GM23248 (cell line): ENCODE data around the gene OR5AN1. TPM values are rescaled to one million over a fixed set of nuclear protein-coding genes. Genes with fewer than 3 reads are reported as not detected.
"Not testable (repeated sequence)": the region's sequence is repeated elsewhere in the genome, so short reads cannot be mapped to it uniquely, and the experiment has no call there.

Experiments used
- DNase-seq: peaks from one replicate; pipeline ENCODE4 v3.0.0-alpha.2; 2015
- H2AFZ ChIP-seq: fragments of 200-600 bp; sonication (generic); 2 replicates; pipeline ENCODE4 v1.6.1; 2016; ENCODE audit warnings: antibody characterized with exemption
- H3F3A ChIP-seq: fragments of 200-600 bp; sonication (generic); 2 replicates; pipeline ENCODE4 v1.6.1; 2016; ENCODE audit warnings: mild to moderate bottlenecking, antibody characterized with exemption, mixed run types; ENCODE audit not compliant: insufficient read depth
- H3K27ac ChIP-seq: fragments of 200-600 bp; sonication (generic); 2 replicates; pipeline ENCODE4 v1.5.1; 2016; ENCODE audit warnings: mild to moderate bottlenecking
- H3K27me3 ChIP-seq: fragments of 200-600 bp; sonication (generic); replicated peaks from 2 replicates; pipeline ENCODE4 v1.6.1; 2016; ENCODE audit warnings: mild to moderate bottlenecking; ENCODE audit not compliant: insufficient read depth
- H3K36me3 ChIP-seq: fragments of 200-600 bp; sonication (generic); 2 replicates; pipeline ENCODE4 v1.6.1; 2016; ENCODE audit warnings: low read depth, mild to moderate bottlenecking
- H3K4me1 ChIP-seq: fragments of 200-600 bp; sonication (generic); 2 replicates; pipeline ENCODE4 v1.6.1; 2016; ENCODE audit warnings: mild to moderate bottlenecking; ENCODE audit not compliant: insufficient read depth
- H3K4me2 ChIP-seq: fragments of 200-600 bp; sonication (generic); one replicate; pipeline ENCODE4 v1.6.1; 2016; ENCODE audit warnings: mild to moderate bottlenecking; ENCODE audit not compliant: unreplicated experiment
- H3K4me3 ChIP-seq: fragments of 200-600 bp; sonication (generic); 2 replicates; pipeline ENCODE4 v1.5.1; 2016; ENCODE audit warnings: mild to moderate bottlenecking
- H3K79me2 ChIP-seq: fragments of 200-600 bp; sonication (generic); 2 replicates; pipeline ENCODE4 v1.6.1; 2016; ENCODE audit warnings: mild to moderate bottlenecking; ENCODE audit not compliant: insufficient read depth
- H3K9ac ChIP-seq: fragments of 200-600 bp; sonication (generic); 2 replicates; pipeline ENCODE4 v1.6.1; 2016; ENCODE audit warnings: mild to moderate bottlenecking
- H3K9me2 ChIP-seq: fragments of 200-600 bp; sonication (generic); 2 replicates; pipeline ENCODE4 v1.6.1; 2016; ENCODE audit warnings: mixed run types, mild to moderate bottlenecking, moderate library complexity; ENCODE audit not compliant: insufficient read depth
- H3K9me3 ChIP-seq: fragments of 200-600 bp; sonication (generic); one replicate; pipeline ENCODE4 v1.6.1; 2017; ENCODE audit warnings: low read depth
- H4K20me1 ChIP-seq: fragments of 200-600 bp; sonication (generic); 2 replicates; pipeline ENCODE4 v1.6.0; 2016; ENCODE audit not compliant: insufficient read depth
- EZH2 ChIP-seq: fragments of 200-600 bp; sonication (generic); IDR thresholded peaks from 2 replicates; pipeline ENCODE4 v1.6.1; 2018; ENCODE audit warnings: antibody characterized with exemption, mild to moderate bottlenecking; ENCODE audit not compliant: insufficient read depth, poor library complexity, severe bottlenecking
- EZH2phosphoT487 ChIP-seq: fragments of 200-600 bp; sonication (generic); IDR thresholded peaks from 2 replicates; pipeline ENCODE4 v1.6.1; 2018; ENCODE audit warnings: antibody characterized with exemption, moderate library complexity, mild to moderate bottlenecking, low read depth; ENCODE audit not compliant: insufficient read depth
- WGBS, 2 experiments: methylation state at CpG; one replicate each; pipeline ENCODE4 v1.1.6; 2015 to 2017; ENCODE audit warnings: low lambda C conversion rate in 2 of 2, low coverage in 1 of 2; ENCODE audit errors: missing lambda C conversion rate in 2 of 2; 5-methylcytosine and 5-hydroxymethylcytosine counted together
- in situ Hi-C: fragments of 300-500 bp; cut with MboI; formaldehyde crosslinking; loops from 2 replicates; pipeline ENCODE4 v1.15.0; 2020
- polyA plus RNA-seq: library from polyadenylated mRNA; unstranded; fragments of >200 nt; fragmentation: Nextera tagmentation; extraction: Ambion mirVana; gene quantifications from 2 replicates; pipeline ENCODE4 v1.2.1, GENCODE V29; 2016
- total RNA-seq: library from RNA; depleted of rRNA; stranded (reverse); fragments of >200 nt; shearing (Covaris generic); gene quantifications from 2 replicates; pipeline ENCODE4 v1.2.3, GENCODE V29; 2014; rRNA removed

Gene OR5AN1
- total RNA-seq (not detected in 2 replicates), polyA plus RNA-seq (not detected in 2 replicates)

DNA sequence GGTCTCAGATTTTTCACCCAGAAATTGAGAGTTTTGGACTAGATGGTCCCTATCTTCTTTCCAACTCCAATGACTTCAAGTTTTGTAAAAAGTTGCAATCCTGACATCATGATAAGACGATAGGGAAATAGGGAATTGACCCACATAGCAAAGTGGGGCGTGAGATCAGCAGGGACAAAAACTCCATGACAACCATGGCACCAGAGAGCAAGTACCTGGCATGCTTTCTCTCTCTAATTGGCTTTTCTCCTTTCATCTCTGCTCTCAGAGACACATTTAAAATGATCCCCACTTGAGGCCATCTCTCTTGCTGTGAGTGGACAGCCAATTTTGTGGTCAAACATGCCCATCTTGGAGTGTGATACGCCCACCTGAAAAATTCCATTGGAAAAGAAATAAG lies at the start of gene OR5AN1:
Gene OR5AN1, plus strand, starts transcription at position 301 of the 400 bp plus-strand sequence. CDS start 5,564 bp downstream, outside the sequence.
- no peaks in the 10 kb centered on the region for H3K9me3 ChIP-seq
- in situ Hi-C loops = no loop called here
- H3K27me3 ChIP-seq = no peaks in the 10 kb centered on the region
- WGBS, 2 experiments = 5 to 12% methylated on average over 3 of the region's 3 CpGs
- no peak within 1 kb of the TSS for H3K4me2 ChIP-seq
- H3K9ac ChIP-seq = no peak within 1 kb of the TSS
- H3K79me2 ChIP-seq = no peaks in the 10 kb centered on the region
- H3K4me1 ChIP-seq = no peaks in the 10 kb centered on the region
- H2AFZ ChIP-seq = no peak within 1 kb of the TSS
- no peak within 1 kb of the TSS for H3K4me3 ChIP-seq
- H3F3A ChIP-seq = no peaks in the 10 kb centered on the region
- no peak for DNase-seq
- H3K9me2 ChIP-seq = no peaks in the 10 kb centered on the region
- no peak for TF ChIP-seq EZH2
- TF ChIP-seq EZH2phosphoT487 = no peak
- no peaks in the 10 kb centered on the region for H4K20me1 ChIP-seq
- no peaks in the 10 kb centered on the region for H3K36me3 ChIP-seq
- H3K27ac ChIP-seq = no peak within 1 kb of the TSS

DNA sequence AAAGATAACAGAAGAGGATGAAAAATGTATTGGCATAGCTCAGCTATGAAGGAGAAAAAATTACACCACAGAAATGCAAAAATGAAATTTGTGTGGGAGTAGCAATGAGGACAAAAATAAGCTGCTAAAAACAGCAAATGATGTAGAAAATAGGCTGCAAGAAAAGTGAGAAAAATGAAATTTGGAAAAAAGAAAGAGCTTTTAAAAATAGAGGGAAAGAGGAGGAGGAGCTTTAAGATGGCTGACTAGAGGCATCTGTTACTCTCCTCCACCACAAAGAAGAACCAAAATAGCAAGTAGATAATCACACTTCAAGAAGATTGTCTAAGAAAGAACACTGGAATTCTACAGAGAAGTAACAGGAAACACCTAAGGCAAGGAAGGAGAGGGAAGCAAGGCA lies 23.7 kb upstream of the OR5AN1 start:
- H3K4me1 ChIP-seq = no peaks in the 10 kb centered on the region
- H3K36me3 ChIP-seq = no peaks in the 10 kb centered on the region
- H3K27ac ChIP-seq = no peak overlapping the region
- no peak overlapping the region for H2AFZ ChIP-seq
- no peaks in the 10 kb centered on the region for H3K9me3 ChIP-seq
- H4K20me1 ChIP-seq = no peaks in the 10 kb centered on the region
- DNase-seq = no peak
- no peaks in the 10 kb centered on the region for H3K9me2 ChIP-seq
- no peaks in the 10 kb centered on the region for H3K27me3 ChIP-seq
- no peaks in the 10 kb centered on the region for H3F3A ChIP-seq
- no peak overlapping the region for H3K4me3 ChIP-seq
- TF ChIP-seq EZH2phosphoT487 = no peak
- TF ChIP-seq EZH2 = no peak
- no peaks in the 10 kb centered on the region for H3K79me2 ChIP-seq
- no peak overlapping the region for H3K4me2 ChIP-seq
- H3K9ac ChIP-seq = no peak overlapping the region
- in situ Hi-C loops = no loop called here

GRCh38 chr11:59336176-59336575 lies 22.5 kb upstream of the OR5AN1 start:
- H3K36me3 ChIP-seq = no peaks in the 10 kb centered on the region
- H3K27ac ChIP-seq = no peak overlapping the region
- DNase-seq = no peak
- WGBS, 2 experiments = 14% methylated on average over 5 of the region's 5 CpGs
- no peaks in the 10 kb centered on the region for H3F3A ChIP-seq
- H2AFZ ChIP-seq = no peak overlapping the region
- no peak overlapping the region for H3K4me2 ChIP-seq
- no peaks in the 10 kb centered on the region for H3K9me2 ChIP-seq
- no peaks in the 10 kb centered on the region for H4K20me1 ChIP-seq
- H3K79me2 ChIP-seq = no peaks in the 10 kb centered on the region
- H3K4me1 ChIP-seq = no peaks in the 10 kb centered on the region
- H3K9me3 ChIP-seq = no peaks in the 10 kb centered on the region
- no peaks in the 10 kb centered on the region for H3K27me3 ChIP-seq
- TF ChIP-seq EZH2phosphoT487 (no peak), EZH2 (no peak)
- H3K4me3 ChIP-seq = no peak overlapping the region
- in situ Hi-C loops = no loop called here
- H3K9ac ChIP-seq = no peak overlapping the region

- Histone ChIP-seq H4K20me1 (no peaks in the 10 kb centered on the region), H3K36me3 (no peaks in the 10 kb centered on the region), H3K79me2 (no peaks in the 10 kb centered on the region), H3F3A (no peaks in the 10 kb centered on the region), H3K4me3 (no peak overlapping the region), H3K9me2 (no peaks in the 10 kb centered on the region), H3K27ac (no peak overlapping the region), H3K27me3 (no peaks in the 10 kb centered on the region), H3K9ac (no peak overlapping the region), H3K4me2 (no peak overlapping the region), H2AFZ (no peak overlapping the region), H3K9me3 (no peaks in the 10 kb centered on the region), H3K4me1 (no peaks in the 10 kb centered on the region)
- in situ Hi-C loops = no loop called here
- DNase-seq = no peak
- TF ChIP-seq EZH2 (no peak), EZH2phosphoT487 (no peak)
Observed at GRCh38 chr11:59336931-59337330, 21.8 kb upstream of the OR5AN1 start.

GRCh38 chr11:59349657-59350056 lies 9.0 kb upstream of the OR5AN1 start:
- WGBS, 2 experiments = 28 to 30% methylated on average over 5 of the region's 5 CpGs
- not testable (repeated sequence) for H3K4me2 ChIP-seq, H3K79me2 ChIP-seq

More at GRCh38 chr11:59349657-59350056, 9.0 kb upstream of the OR5AN1 start:
- H3K4me1 ChIP-seq, H4K20me1 ChIP-seq, H3K27ac ChIP-seq, H3K4me3 ChIP-seq, H3K27me3 ChIP-seq, H2AFZ ChIP-seq, H3F3A ChIP-seq, in situ Hi-C loops, H3K9me3 ChIP-seq, H3K36me3 ChIP-seq, H3K9ac ChIP-seq, H3K9me2 ChIP-seq, DNase-seq: not testable (repeated sequence)
